EL (cell line): ENCODE measurements around the gene CDH22.

Experiments used
- DNase-seq: peaks from one replicate; pipeline ENCODE4 v3.0.0-alpha.2; 2016

The CDH22 gene

GRCh38 chr20:46296526-46297250 is 11.6 kb downstream of the CDH22 start:
- no peak for DNase-seq

DNA sequence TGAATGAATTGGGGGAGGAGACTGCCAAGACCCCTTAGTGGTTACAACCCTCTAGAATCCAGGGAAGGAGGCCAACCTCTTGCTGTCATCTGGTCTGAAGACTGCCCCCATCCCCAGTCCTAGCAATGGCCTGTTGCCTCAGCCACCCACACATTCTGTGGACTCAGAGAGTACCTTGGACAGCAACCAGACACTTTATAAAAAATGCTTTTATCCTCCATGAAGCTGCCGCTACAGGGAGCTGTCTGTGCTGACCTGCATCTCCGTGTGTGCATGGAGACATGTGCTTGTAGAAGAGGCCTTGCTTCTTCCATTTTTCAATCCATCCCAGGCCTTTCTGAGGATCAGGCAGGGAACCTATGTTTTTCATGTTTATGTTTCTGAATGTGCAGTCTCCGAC is 15.2 kb downstream of the CDH22 start:
- DNase-seq: peak; percentile 33

GRCh38 chr20:46291401-46291800 is 16.9 kb downstream of the CDH22 start:
- no peak for DNase-seq

GRCh38 chr20:46289432-46289831 is 18.9 kb downstream of the CDH22 start:
- DNase-seq: no peak

DNA sequence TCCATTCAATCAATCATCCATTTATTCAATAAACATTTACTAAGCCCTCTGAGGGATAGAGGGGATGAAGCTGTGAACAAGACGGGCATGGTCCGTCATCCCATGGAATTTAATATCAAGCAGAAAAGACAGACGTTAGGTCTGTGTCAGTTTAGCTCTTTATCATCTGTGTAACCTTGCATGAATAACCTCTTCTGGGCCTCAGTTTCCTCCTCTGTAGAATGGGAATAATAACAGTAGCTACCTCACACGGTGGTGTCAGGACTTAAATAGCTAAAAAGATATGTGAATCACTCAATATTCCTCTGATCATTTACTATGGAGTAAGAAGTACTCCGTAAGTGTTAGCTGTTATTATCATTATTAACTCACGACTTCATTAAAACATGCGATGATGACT is 21.3 kb downstream of the CDH22 start:
- DNase-seq: no peak

DNA sequence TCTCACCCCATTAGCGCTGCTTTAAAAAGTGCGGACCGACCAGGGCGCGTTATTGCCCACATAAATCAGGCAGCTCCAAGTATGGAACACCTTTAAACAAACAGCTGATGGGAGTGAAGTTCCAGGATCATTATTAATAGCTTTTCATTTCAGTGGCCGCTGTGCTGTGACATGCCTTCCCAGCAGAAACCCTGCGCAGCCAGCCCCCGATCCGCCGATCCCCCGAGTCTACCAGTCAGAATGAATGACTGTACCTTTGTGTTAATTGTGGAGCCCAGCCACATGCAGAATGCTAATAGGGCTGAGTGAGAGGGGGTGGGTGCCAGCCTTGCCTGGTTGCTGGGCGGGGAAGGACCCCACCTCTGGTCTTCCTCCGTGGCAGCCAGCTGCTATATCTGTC is 21.9 kb downstream of the CDH22 start:
- no peak for DNase-seq

GRCh38 chr20:46285740-46286139 is 22.6 kb downstream of the CDH22 start:
- DNase-seq: no peak

DNA sequence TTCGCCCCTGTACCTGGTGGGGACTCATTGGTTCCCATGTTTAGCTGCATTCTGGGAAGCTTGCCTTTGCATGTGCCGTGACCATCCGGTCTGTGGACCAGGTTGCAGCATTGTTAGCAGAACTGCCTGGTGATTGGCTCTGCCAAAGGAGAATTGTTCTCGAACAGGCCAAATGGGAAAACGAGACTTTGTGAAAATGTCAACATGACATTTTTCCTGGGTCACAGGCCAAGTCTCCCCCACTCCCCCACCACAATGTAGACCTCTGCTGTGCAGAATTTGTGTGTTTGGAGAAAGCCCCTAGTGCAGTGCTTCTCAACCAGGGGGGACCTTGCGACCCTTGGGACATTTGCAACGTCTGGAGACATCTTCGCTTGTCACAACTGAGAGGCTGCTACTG is 23.2 kb downstream of the CDH22 start:
- DNase-seq: no peak

- DNase-seq: no peak
Observed at GRCh38 chr20:46284040-46284427, 24.3 kb downstream of the CDH22 start.

- DNase-seq: no peak
Observed at GRCh38 chr20:46283426-46284039, 24.8 kb downstream of the CDH22 start.

DNA sequence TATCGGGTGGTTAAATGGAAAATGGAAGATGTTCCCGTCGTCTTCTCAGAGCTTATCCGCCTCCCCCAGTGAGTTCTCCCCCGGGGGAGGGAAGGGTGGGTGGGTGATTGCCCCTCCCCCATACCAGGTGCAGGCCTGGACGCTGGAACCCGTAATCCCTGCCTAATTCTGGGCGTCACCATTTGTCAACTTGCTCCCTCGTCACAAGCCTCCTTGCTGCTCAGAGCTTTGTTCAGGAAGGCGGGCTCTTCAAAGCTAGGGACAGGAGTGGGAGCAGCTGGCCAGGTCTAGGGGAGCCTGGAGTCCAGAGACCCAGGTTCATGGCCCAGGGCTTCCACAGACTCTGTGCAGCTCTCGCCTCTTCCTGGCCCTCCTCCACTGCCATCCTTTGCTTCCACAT is 25.6 kb downstream of the CDH22 start:
- no peak for DNase-seq

DNA sequence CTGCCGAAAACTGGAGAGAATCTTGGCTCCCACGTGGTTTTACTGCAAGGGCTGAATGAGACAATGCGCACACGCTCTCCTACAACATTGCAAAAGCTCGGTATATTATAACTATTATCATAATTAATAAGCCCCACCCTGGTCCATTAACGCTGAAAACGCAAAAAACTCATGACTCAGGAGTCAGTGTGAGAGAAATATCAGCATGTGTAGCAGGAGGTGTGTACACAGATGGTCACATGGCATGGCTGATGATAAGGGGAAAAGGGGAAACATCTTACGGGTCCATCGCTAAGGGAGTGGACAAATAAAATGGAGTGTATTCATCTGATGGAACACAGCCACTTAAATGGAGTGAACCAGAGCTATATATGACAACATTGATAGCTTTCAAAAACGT is 29.2 kb downstream of the CDH22 start:
- DNase-seq: no peak

DNA sequence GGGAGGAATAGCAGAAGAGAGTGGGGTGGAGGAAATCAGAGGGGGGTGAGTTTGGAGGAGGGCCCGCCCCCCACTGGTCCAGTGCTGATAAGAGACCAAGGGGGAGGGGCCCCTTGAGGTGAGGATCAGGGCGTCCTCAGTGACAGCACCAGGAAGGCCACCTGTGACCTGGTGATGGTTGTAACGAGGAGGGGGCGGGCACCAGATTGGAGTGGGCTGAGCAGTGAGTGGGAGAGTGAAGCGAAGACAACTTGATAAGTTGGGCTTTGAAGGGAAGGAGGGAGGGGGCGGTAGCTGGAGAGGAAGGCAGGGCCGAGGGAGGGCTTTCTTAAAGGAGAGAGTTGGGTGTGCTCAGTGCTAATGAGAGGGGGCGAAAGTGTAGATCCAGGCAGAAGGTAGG is 30.7 kb downstream of the CDH22 start:
- DNase-seq: no peak

GRCh38 chr20:46276531-46276930 is 31.8 kb downstream of the CDH22 start:
- no peak for DNase-seq

DNA sequence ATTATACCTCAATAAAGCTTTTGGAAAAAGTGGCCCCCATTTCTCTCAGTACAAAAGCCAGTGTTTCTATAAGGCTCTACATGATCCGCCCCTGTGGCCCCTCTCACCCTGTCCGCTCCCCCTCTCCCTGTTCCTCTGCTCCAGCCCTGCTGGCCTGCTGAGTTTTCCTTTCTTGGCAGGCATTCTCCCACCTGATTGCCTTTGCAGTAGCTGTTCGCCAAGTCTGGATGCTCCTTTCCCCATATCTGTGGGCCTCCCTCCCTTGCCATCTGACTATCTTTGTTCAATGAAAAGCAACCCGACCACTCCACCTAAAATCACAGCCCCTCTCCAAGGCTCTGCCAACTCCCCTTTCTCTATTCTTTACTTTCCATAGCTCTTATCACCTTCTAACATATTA is 33.2 kb downstream of the CDH22 start:
- no peak for DNase-seq

- DNase-seq: no peak
Observed at GRCh38 chr20:46273717-46274116, 34.6 kb downstream of the CDH22 start.

DNA sequence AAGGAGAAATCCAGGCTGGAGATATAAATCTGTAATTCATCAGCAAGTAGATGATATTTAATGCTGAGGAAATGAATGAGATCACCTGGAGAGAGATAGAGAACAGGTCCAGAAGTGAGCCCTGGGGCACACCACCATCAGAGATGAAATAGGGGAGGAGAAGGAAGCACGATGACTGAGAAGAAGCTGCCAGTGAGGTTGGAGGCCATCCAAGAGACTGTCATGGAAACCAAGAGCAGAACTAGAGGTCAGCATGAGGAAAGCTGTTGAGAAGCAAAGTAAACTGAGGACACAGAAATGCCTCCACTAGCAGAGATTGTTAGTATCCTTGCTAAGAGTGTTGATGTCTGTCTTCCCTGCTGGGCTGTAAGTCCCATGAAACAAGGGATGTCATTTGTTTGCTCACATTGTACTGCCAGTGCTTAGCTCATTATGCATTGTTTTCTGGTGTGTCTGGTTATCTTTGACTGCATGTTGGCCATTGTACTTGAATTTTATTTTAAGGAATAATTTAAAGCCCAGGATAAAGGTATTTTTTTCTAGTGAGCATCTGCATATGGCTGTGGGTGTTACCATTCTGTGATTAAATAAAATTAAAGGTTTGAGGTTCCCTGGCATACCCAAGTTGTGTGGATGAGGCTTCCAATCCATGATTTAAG is 35.8 kb downstream of the CDH22 start:
- DNase-seq: no peak

- no peak for DNase-seq
Observed at GRCh38 chr20:46270977-46271744, 37.1 kb downstream of the CDH22 start.

GRCh38 chr20:46269372-46269771 is 38.9 kb downstream of the CDH22 start:
- DNase-seq: no peak

GRCh38 chr20:46268662-46269061 is 39.6 kb downstream of the CDH22 start:
- no peak for DNase-seq

DNA sequence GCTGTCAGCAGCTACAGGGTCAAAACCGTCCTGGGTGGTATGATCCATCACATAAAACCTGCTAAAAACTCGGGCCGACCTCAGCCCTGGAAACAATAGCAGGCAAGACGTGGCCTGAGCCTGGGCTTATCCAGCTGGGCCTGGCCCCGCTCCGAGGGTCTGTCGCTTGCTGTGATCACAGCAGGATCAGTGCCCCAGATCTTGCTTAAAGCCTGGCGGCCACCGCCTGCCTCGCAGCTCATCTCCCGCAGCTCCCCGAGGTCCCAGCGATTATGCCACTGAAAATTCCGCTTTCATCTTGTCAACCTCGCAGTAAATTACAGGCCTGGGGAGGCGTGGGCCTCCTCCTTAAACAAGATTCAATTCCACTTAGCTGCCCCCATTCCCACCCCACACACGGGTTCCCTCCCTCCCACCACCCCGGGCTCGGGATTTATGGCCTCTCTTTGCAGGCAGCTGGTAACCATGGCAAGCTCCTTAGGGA is 40.1 kb downstream of the CDH22 start:
- DNase-seq: no peak

- DNase-seq: no peak
Observed at GRCh38 chr20:46267108-46268105, 40.9 kb downstream of the CDH22 start.
